Suprapubic skin (tissue), 4 donors: ENCODE measurements around the gene CTDSP1. TPM values are rescaled to one million over a fixed set of nuclear protein-coding genes. Genes with fewer than 3 reads are reported as not detected.

ENCODE experiments used
- DNase-seq, 2 donors: peaks; one replicate each; pipeline ENCODE4 v3.0.0-alpha.2; 2019; ENCODE audit warnings: low spot score in 2 of 2
- H3K27ac ChIP-seq: fragments of 200-600 bp; sonication (generic); one replicate; pipeline ENCODE4 v1.5.1; 2019
- H3K27me3 ChIP-seq: fragments of 200-600 bp; sonication (generic); one replicate; pipeline ENCODE4 v1.5.1; 2019
- H3K36me3 ChIP-seq: fragments of 200-600 bp; sonication (generic); one replicate; pipeline ENCODE4 v1.5.1; 2019
- H3K4me1 ChIP-seq: fragments of 200-600 bp; sonication (generic); one replicate; pipeline ENCODE4 v1.5.1; 2019
- H3K4me3 ChIP-seq: fragments of 200-600 bp; sonication (generic); one replicate; pipeline ENCODE4 v1.5.1; 2019; ENCODE audit warnings: mild to moderate bottlenecking
- H3K9me3 ChIP-seq: fragments of 200-600 bp; sonication (generic); one replicate; pipeline ENCODE4 v1.5.1; 2019
- CTCF ChIP-seq, 2 donors: fragments of 200-600 bp in 1 of 2; fragments of 450-650 bp in 1 of 2; sonication (generic) in 1 of 2; IDR thresholded peaks; one replicate each; pipeline ENCODE4 v1.5.1; 2016 to 2019; ENCODE audit warnings: antibody characterized with exemption in 2 of 2, mild to moderate bottlenecking in 1 of 2, moderate library complexity in 1 of 2
- EP300 ChIP-seq: sonication (generic); formaldehyde crosslinking; IDR thresholded peaks from one replicate; pipeline ENCODE4 v1.6.1; 2017; ENCODE audit warnings: antibody characterized with exemption
- POLR2A ChIP-seq, 2 donors: fragments of 450-650 bp; IDR thresholded peaks; one replicate each; pipeline ENCODE4 v1.6.1; 2017; ENCODE audit warnings: antibody characterized with exemption in 2 of 2, mild to moderate bottlenecking in 2 of 2, moderate library complexity in 2 of 2
- POLR2AphosphoS5 ChIP-seq, 3 donors: sonication (generic); formaldehyde crosslinking; IDR thresholded peaks; one replicate each; pipeline ENCODE4 v1.6.1; 2017; ENCODE audit warnings: antibody characterized with exemption in 3 of 3
- whole genome bisulfite sequencing: methylation state at CpG from one replicate; pipeline ENCODE4 v1.1.5; 2018; 5-methylcytosine and 5-hydroxymethylcytosine counted together
- total RNA-seq, 4 donors: library from RNA; depleted of rRNA; stranded (reverse); fragments of >200 nt; gene quantifications; one replicate each; pipeline ENCODE4 v1.1.0, GENCODE V29; 2016

Gene CTDSP1
- total RNA-seq, 4 donors from 2014 or later = 70.3 to 140 (median 99.5) TPM

- no peaks in the 10 kb centered on the region for H3K27me3 ChIP-seq
- DNase-seq = no peak
- TF ChIP-seq EP300 (no peak), POLR2A (IDR thresholded peaks at IDR 0.05) (no peak), POLR2AphosphoS5 (IDR thresholded peaks at IDR 0.05) (no peak), CTCF (IDR thresholded peaks at IDR 0.05) (no peak)
- H3K36me3 ChIP-seq = no peaks in the 10 kb centered on the region
- no peaks in the 10 kb centered on the region for H3K9me3 ChIP-seq
- H3K4me1 ChIP-seq = peaks cover 13% of the 10 kb centered on the region
- no peak overlapping the region for H3K4me3 ChIP-seq
- H3K27ac ChIP-seq = no peak overlapping the region
These were observed 27.7 kb upstream of the CTDSP1 start for GRCh38 chr2:218371983-218372350.

GRCh38 chr2:218374795-218375194 is 24.9 kb upstream of the CTDSP1 start:
- Histone ChIP-seq H3K27me3 (no peaks in the 10 kb centered on the region), H3K36me3 (no peaks in the 10 kb centered on the region), H3K9me3 (no peaks in the 10 kb centered on the region), H3K4me3 (no peak overlapping the region), H3K4me1 (peaks cover 2% of the 10 kb centered on the region), H3K27ac (no peak overlapping the region)
- no peak for DNase-seq
- TF ChIP-seq POLR2A (IDR thresholded peaks at IDR 0.05) (no peak), POLR2AphosphoS5 (IDR thresholded peaks at IDR 0.05) (no peak), CTCF (IDR thresholded peaks at IDR 0.05) (no peak), EP300 (no peak)
- WGBS = 59% methylated on average over 4 of the region's 4 CpGs

- Histone ChIP-seq H3K4me3 (no peak overlapping the region), H3K27me3 (no peaks in the 10 kb centered on the region), H3K36me3 (no peaks in the 10 kb centered on the region), H3K27ac (no peak overlapping the region), H3K9me3 (no peaks in the 10 kb centered on the region), H3K4me1 (peaks cover 2% of the 10 kb centered on the region)
- DNase-seq = no peak
- no peak for TF ChIP-seq EP300
- TF ChIP-seq POLR2AphosphoS5 (IDR thresholded peaks at IDR 0.05) = no peak
- no peak for TF ChIP-seq CTCF (IDR thresholded peaks at IDR 0.05)
- TF ChIP-seq POLR2A (IDR thresholded peaks at IDR 0.05) = no peak
- WGBS = 14% methylated on average over 2 of the region's 2 CpGs
These were observed 24.5 kb upstream of the CTDSP1 start for GRCh38 chr2:218375212-218375611.

- H3K9me3 ChIP-seq = no peaks in the 10 kb centered on the region
- TF ChIP-seq POLR2A (IDR thresholded peaks at IDR 0.05) (no peak), POLR2AphosphoS5 (IDR thresholded peaks at IDR 0.05) (no peak), CTCF (IDR thresholded peaks at IDR 0.05) (no peak), EP300 (no peak)
- no peak overlapping the region for H3K4me3 ChIP-seq
- H3K36me3 ChIP-seq = no peaks in the 10 kb centered on the region
- no peaks in the 10 kb centered on the region for H3K27me3 ChIP-seq
- 87% methylated on average over 5 of the region's 5 CpGs for WGBS
- peaks cover 6% of the 10 kb centered on the region for H3K4me1 ChIP-seq
- H3K27ac ChIP-seq = no peak overlapping the region
- no peak for DNase-seq
These were observed 21.6 kb upstream of the CTDSP1 start for GRCh38 chr2:218378053-218378452.

GRCh38 chr2:218381916-218382366 is 17.7 kb upstream of the CTDSP1 start, which contains the start of gene SLC11A1:
TSS of gene SLC11A1 (plus strand) at chr2:218382273. CDS start at chr2:218382369, 96 bp downstream.
- Histone ChIP-seq H3K27ac (peak within 1 kb of the TSS; percentile 36), H3K9me3 (no peaks in the 10 kb centered on the region), H3K27me3 (no peaks in the 10 kb centered on the region), H3K36me3 (no peaks in the 10 kb centered on the region), H3K4me1 (peaks cover 15% of the 10 kb centered on the region), H3K4me3 (peak within 1 kb of the TSS; percentile 26)
- WGBS = 54% methylated on average over 10 of the region's 13 CpGs
- DNase-seq = peak; percentile 81 to 86
- TF ChIP-seq POLR2A (IDR thresholded peaks at IDR 0.05) = peak in 1 of 2 donors; percentile 45
- TF ChIP-seq EP300 = no peak

GRCh38 chr2:218382785-218383184 is 16.9 kb upstream of the CTDSP1 start:
- no peak overlapping the region for H3K27ac ChIP-seq
- no peaks in the 10 kb centered on the region for H3K36me3 ChIP-seq
- H3K27me3 ChIP-seq = no peaks in the 10 kb centered on the region
- H3K4me3 ChIP-seq = peak overlapping the region; percentile 26
- WGBS = 89% methylated on average over 3 of the region's 6 CpGs
- no peak for TF ChIP-seq POLR2AphosphoS5 (IDR thresholded peaks at IDR 0.05)
- TF ChIP-seq POLR2A (IDR thresholded peaks at IDR 0.05) = no peak
- no peak for TF ChIP-seq EP300
- TF ChIP-seq CTCF (IDR thresholded peaks at IDR 0.05) = no peak
- no peak for DNase-seq
- H3K9me3 ChIP-seq = no peaks in the 10 kb centered on the region
- H3K4me1 ChIP-seq = peaks cover 23% of the 10 kb centered on the region
